HG03439 (cell line): ENCODE measurements around the gene VOPP1.
A peak's percentile ranks its signal among the peaks of the same experiment; 100 is the strongest.

ENCODE experiments used
- ATAC-seq: cut with Tn5 transposase; IDR thresholded peaks from one replicate; pipeline ENCODE4 v1.9.1; 2021; ENCODE audit warnings: mild to moderate bottlenecking, moderate library complexity; ENCODE audit not compliant: unreplicated experiment

VOPP1 gene

DNA sequence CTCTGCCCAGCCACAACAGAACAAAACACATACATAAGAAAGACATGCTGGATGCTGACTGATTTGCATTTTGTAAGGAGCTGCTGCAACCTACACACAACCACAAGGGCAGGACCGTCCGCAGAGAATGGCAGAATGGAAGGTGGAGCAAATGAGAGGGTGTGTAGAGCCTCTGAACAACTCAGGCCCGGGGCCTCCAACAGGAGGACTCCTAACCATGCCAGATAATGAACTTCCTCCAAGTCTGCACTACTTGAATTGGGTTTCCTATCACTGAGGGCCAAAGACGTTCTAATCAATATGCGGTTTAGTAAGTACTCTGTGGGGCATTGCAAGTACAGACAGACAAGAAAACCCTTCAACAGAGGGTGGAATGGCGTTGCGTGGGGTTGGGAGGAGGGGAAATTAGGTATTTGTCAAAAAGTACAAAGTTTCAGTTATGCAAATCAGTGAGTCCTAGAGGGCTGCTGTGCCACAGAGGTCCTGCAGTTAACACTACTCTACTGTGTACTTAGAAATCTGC, 14.6 kb downstream of the VOPP1 start:
- peak; percentile 82 for ATAC-seq

DNA sequence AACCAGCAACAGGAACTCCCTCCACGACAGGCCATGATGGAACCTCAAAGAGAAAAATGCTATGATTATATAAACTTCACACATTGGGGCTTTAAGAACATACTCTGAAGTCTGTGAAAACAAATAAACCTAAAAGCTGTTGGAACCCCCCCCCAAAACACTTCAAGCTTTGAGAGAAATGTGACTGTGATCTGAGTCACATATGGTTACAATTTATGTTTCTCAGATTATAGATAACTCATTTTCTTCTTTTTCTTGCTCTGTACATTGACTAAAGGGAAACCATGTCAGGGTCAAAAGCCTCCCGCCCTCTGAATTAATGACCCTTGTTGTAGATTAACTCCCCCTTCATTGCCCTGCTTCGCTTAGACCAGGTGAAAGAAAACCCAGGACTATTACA, 15.8 kb downstream of the VOPP1 start:
- ATAC-seq, result no peak

DNA sequence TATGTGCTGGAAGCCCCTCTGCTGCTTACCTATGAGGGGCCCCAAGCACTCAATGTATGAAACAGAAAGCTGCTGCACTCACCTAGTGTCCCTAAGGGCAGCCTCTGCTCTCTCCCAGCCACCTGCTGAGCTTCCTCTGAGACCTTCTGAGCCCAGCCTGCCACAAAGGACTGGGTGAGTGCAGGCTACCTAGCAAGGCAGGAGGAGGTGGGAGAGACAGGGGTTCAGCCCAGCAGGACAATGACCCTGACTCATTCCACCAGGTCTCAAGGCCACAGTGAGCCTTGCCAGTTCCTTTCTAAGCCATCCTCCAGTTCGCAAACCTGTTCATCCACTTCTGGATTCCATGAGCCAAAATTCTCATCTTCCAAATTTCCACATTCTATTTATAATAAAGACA, 16.3 kb downstream of the VOPP1 start:
- no peak for ATAC-seq

DNA sequence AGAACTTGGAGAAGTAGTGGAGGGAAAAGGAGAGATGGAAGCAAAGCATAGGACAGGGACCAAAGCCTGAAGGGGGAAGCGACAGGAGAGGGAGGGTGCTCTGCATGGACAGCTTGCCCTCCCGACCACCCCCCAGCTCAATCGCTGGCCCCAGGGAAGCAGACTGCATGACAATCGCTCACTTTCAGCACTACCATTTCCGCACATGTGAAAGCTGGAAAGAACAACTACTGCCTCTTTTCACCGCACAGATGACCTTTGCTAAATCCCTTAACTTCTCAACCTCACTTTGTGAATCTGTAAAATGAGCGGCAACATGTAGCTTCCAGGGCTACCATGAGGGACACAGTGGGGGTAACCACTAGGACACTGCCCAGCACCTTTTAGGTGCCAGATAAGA, 17.1 kb downstream of the VOPP1 start:
- no peak for ATAC-seq

DNA sequence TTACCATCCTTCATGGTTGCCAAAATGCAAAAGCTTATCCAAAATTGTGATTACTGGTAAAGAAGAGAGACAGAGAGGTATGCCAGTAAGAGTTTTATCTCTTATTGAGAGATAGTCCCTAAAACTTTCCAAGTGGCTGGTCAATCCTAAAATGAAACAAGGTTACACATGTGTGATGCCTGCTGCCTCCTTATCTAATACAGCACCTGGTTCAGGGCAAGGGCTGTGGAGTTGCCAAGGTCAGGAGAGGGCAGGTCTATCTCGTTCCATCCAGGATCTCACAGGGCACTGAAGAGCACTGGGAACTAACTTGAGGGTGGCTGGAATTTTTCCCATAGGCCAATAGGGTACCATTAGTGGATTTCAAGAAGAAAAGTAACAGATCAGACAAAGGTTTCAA, 18.3 kb downstream of the VOPP1 start:
- no peak for ATAC-seq

GRCh38 chr7:55553024-55553345, 19.3 kb downstream of the VOPP1 start:
- ATAC-seq, result no peak

GRCh38 chr7:55552320-55553023, 19.8 kb downstream of the VOPP1 start:
- no peak for ATAC-seq

- ATAC-seq, result no peak
Observed at GRCh38 chr7:55550841-55551537, 21.3 kb downstream of the VOPP1 start.

DNA sequence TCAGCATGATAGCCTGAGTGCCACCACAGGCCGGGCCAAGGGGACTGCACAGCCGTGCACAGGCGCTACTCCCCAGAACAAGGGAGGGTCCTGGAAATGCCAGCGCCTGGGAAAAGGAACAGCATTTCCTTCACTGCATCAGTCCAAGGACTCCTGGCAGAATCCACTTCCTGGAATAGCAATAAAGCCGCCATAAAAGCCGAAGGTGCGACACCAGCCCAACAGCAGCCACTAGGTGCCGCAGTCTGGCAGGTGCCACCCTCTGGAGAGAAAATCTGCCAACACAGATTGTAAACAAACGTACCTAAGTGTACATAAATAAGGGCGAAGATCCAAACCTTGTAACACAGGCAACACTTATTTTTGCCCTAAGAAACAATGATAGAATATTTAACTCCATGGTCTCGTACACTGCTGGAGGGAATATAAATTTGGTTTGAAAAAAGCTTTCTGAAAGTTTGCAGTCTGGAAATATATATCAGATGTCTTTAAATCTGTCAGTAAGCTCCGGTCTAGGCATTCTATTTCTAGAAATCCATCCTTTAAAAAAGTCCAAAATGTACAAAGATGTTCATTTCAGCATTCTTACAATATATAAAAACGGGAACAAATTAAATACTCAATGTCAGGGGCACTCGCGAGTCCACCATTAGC, 22.2 kb downstream of the VOPP1 start:
- no peak for ATAC-seq

DNA sequence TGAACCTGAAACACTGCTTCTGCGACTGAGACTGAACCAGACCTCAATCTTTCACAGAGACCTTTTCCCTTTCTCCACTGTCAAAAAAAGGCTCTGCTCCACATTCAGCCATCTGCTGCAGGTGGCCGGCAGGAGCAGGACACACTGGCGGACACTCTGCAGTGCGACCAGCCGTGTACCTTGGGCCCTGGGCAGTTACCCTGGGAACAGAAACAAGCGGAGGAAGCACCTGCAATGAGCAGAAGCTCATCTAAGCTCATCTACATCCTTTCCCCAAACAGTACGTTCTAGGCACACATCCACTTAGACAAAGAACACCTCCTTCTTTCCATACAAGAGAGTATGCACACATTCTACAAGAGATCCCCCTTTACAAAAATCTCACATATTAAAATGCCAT, 22.8 kb downstream of the VOPP1 start:
- ATAC-seq, result no peak

DNA sequence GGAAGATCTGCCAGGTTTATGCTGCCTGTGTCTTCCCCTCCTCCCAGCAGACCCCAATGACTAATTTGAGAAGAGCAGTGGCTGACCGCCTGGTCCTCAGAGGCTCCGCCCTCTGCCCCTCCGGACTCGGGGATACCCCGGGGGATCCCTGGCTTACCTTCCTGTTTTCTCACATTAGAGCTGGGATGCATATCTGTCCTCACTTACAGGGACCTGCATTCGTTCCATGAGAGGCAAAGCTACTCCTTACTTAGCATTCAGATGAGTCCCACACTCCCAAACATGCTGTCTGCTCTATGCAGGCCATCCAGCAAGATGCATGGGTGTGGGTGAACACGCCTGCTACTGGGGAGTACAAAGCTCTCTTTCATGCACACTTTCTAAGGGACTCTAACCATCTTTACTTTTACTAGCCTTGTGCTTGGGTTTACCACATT, 24.0 kb downstream of the VOPP1 start:
- no peak for ATAC-seq

DNA sequence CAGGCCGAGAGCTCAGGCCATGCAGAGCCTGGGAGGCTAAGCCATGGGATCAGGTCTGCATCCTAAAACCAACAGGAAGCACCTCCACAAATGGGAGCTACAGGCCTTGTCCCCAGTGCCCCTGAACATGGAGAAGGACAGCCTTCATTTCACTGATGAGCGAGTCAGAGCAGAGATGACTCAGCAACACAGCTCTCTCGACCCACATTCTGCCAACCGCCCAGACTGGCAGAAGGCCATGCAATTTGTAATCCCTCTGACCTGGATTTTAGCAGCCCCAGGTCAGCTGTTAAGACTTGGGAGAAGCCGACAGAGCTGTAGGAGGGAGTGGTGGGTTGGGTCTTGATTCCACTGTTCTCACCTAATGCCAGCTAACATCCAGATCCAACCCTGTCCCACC, 25.5 kb downstream of the VOPP1 start:
- ATAC-seq, result no peak

- no peak for ATAC-seq
Observed at GRCh38 chr7:55545496-55545895, 26.8 kb downstream of the VOPP1 start.

DNA sequence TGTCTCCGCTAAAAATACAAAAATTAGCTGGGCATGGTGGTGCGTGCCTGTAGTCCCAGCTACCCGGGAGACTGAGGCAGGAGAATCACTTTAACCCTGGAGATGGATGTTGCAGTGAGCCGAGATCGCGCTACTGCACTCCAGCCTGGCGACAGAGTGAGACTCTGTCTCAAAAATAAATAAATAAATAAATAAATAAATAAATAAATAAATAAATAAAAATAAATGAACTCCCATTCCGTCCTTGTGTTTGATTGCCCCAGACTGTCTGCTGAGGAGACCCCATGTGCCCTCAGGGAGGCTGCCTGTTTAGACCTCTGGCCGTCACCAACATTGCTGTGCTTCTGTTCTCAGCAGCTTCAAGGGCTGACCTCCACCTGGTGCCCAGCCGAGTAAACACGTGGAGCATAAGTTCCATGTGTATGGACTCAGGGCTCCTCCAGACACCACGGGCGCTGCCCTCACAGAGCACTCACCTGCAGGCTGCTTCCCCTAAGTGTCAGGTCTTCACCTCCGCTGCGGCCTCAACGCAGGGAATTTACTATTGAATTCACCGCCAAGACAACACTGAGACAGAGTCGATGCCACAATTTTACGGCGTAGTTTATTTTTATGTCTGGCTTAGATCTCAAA, 32.0 kb downstream of the VOPP1 start:
- ATAC-seq, result no peak

GRCh38 chr7:55539380-55539779, 32.9 kb downstream of the VOPP1 start:
- ATAC-seq, result no peak

DNA sequence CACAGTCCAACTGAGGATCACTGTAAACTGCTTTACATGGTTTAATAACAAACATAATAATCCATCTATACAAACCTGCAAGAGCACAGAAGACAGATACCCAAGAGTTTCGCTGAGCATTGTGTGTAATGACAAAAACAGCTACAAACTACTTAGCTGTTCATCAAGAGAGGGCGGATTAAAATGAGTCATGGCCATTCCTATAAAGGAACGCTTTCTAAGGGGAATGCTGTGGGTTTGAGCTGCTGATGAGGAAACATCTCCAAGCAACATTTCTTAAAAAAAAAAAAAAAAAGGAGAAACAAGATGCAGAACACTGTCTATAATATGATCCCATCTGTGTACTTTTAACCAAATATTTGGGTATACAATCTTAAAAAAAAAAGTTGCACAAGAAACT, 33.8 kb downstream of the VOPP1 start:
- no peak for ATAC-seq

- ATAC-seq, result no peak
Observed at GRCh38 chr7:55537458-55537990, 34.8 kb downstream of the VOPP1 start.

DNA sequence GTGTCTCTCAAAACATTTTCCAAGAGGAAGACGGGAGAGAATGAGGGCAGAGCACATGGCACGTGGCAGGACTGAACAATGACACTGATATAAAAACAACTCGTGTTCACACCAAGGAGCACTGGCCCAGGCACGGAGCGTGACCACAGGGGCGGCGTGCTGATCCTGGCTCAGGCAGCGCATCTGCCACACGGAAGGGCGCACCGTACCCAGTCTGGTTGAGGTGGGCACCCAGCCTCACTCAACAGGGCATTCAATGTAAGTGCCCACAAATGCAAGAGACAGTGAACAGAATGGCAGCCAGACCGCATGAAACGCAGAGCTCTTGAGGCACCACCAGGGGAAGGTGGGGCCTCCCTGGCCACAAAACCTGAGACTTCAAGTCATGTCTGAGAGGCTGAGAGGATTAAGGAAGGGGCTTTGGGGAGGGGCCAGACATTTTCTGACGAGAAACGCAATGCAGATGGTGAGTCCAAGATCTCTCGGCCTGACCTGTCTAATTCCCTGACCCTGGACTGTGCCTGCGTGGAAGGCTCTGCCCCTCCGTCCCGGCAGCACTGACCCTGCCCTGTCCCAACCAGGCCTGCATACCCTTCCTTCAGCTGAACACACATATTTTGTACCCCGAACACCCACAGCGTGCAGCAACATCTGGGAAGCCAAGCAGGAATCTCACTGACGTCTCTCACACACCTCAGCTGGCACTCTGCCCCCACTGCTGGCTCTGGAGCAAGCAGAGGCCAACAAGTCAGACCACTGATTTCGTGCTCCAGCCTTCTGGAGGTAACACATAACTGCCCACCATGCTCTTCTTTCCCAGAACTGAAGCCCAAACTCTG, 35.5 kb downstream of the VOPP1 start:
- ATAC-seq, result no peak

DNA sequence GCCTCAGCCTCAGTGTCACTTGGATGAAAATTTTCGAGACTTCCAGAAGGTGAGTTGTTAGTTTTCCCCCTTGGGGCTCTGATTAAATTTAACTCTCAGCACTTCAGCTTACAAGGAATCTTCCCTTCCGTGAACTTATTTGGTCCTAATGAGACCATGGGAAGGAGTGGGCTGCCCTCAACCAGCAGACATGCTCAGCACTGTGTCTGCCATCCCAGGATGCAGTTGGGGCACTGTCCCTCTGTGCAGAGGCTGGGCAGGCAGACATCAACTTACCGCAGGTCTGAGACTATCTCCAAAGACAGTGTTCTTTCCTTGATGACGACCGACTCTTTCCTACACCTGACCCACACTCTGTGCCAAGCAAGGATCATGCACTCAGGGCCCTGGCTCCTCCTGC, 36.7 kb downstream of the VOPP1 start:
- no peak for ATAC-seq

- no peak for ATAC-seq
Observed at GRCh38 chr7:55534916-55535590, 37.2 kb downstream of the VOPP1 start.
